Ascending aorta (tissue), 2 donors: ENCODE results near the gene IL2RA. TPM values are rescaled to one million over a fixed set of nuclear protein-coding genes. Genes with fewer than 3 reads are reported as not detected.
"Not testable (repeated sequence)": the region's sequence is repeated elsewhere in the genome, so short reads cannot be mapped to it uniquely, and the experiment has no call there.

Experiments
- DNase-seq, 2 donors: peaks; one replicate each; pipeline ENCODE4 v3.0.0-alpha.2; 2019; ENCODE audit warnings: low spot score in 2 of 2
- H3K27ac ChIP-seq, 2 donors: fragments of 200-600 bp; sonication (generic); one replicate each; pipeline ENCODE4 v1.5.1; 2016 to 2017; ENCODE audit warnings: mild to moderate bottlenecking in 1 of 2
- H3K27me3 ChIP-seq: fragments of 200-600 bp; sonication (generic); one replicate; pipeline ENCODE4 v1.5.1; 2017
- H3K36me3 ChIP-seq, 2 donors: fragments of 200-600 bp; sonication (generic); one replicate each; pipeline ENCODE4 v1.5.1; 2016
- H3K4me1 ChIP-seq, 2 donors: fragments of 200-600 bp; sonication (generic); one replicate each; pipeline ENCODE4 v1.5.1; 2016 to 2017; ENCODE audit warnings: mild to moderate bottlenecking in 1 of 2
- H3K4me3 ChIP-seq, 2 donors: fragments of 200-600 bp; sonication (generic); one replicate each; pipeline ENCODE4 v1.5.1; 2016 to 2017; ENCODE audit warnings: mild to moderate bottlenecking in 1 of 2
- H3K9me3 ChIP-seq, 2 donors: fragments of 200-600 bp; sonication (generic); one replicate each; pipeline ENCODE4 v1.5.1; 2016
- intact Hi-C: fragments of 100-400 bp; cut with DNase I; formaldehyde crosslinking; loops from one replicate; pipeline ENCODE4 v1.15.1; 2023
- total RNA-seq: library from RNA; depleted of rRNA; stranded (reverse); fragments of >200 nt; gene quantifications from one replicate; pipeline ENCODE4 v1.1.0, GENCODE V29; 2016
- TF ChIP-seq, protein P1 (sequence below), 3 experiments: fragments of 200-600 bp in 2 of 3; fragments of 450-650 bp in 1 of 3; sonication (generic) in 2 of 3; IDR thresholded peaks; one replicate each; pipeline ENCODE4 v1.5.1; 2016 to 2019; ENCODE audit warnings: antibody characterized with exemption in 3 of 3, mild to moderate bottlenecking in 1 of 3, moderate library complexity in 1 of 3

The IL2RA gene
- total RNA-seq, 1 donor from 2014 or later: not detected

DNA sequence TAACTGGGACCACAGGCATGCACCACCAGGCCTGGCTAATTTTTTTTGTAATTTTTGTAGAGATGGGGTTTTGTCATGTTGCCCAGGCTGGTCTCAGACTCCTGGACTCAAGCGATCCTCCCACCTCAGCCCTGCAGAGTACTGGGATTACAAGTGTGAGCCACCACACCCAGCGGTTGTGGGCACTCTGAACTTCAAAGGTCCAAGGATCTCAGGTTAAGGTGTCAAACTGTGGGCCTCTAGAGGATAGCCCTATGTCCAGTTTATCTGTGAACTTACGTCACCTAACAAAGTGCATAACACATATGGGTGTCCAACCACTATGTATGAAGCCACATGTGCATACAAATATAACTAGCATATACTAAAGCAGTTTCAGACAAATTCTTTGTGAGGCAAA is 3.2 kb upstream of the IL2RA start:
- no peak for DNase-seq
- TF ChIP-seq, protein P1, sequence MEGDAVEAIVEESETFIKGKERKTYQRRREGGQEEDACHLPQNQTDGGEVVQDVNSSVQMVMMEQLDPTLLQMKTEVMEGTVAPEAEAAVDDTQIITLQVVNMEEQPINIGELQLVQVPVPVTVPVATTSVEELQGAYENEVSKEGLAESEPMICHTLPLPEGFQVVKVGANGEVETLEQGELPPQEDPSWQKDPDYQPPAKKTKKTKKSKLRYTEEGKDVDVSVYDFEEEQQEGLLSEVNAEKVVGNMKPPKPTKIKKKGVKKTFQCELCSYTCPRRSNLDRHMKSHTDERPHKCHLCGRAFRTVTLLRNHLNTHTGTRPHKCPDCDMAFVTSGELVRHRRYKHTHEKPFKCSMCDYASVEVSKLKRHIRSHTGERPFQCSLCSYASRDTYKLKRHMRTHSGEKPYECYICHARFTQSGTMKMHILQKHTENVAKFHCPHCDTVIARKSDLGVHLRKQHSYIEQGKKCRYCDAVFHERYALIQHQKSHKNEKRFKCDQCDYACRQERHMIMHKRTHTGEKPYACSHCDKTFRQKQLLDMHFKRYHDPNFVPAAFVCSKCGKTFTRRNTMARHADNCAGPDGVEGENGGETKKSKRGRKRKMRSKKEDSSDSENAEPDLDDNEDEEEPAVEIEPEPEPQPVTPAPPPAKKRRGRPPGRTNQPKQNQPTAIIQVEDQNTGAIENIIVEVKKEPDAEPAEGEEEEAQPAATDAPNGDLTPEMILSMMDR (IDR thresholded peaks at IDR 0.05): no peak
- no peak overlapping the region for H3K27ac ChIP-seq
- intact Hi-C loops: no loop called here
- H3K4me1 ChIP-seq: no peaks in the 10 kb centered on the region
- H3K9me3 ChIP-seq: no peaks in the 10 kb centered on the region
- no peaks in the 10 kb centered on the region for H3K27me3 ChIP-seq
- H3K4me3 ChIP-seq: no peak overlapping the region
- no peaks in the 10 kb centered on the region for H3K36me3 ChIP-seq

DNA sequence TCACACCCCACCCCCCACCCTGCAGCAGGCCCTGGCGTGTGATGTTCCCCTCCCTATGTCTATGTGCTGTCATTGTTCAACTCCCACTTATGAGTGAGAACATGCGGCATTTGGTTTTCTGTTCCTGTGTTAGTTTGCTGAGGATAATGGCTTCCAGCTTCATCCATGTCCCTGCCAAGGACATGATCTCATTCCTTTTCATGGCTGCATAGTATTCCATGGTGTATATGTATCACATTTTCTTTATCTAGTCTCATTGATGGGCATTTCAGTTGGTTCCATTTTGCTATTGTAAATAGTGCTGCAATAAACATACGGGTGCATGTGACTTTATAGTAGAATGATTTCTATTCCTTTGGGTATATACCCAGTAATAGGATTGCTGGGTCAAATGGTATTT is 2.6 kb upstream of the IL2RA start:
- H3K36me3 ChIP-seq, H3K4me3 ChIP-seq, H3K9me3 ChIP-seq, H3K4me1 ChIP-seq, H3K27ac ChIP-seq, H3K27me3 ChIP-seq, intact Hi-C loops, DNase-seq: not testable (repeated sequence)

DNA sequence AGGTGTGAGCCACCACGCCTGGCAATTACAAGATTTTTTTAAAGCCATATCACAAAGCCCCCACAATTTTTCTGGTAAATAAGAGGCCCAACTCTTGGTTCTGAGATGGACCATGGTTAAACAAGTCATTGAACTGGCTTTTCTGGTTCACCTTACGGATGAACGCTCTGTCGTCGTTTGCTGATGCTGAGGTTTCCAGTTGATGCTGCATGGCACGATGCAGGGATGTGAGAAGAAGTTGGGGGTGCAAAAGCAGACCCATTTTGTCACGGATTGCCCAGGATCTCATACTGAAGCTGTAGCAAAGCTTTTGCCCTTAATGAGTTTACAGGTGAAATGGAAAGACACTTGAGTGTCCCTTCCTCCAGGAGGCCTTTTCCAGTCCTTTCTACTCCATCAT is 2.0 kb upstream of the IL2RA start:
- no peaks in the 10 kb centered on the region for H3K4me1 ChIP-seq
- H3K4me3 ChIP-seq: no peak overlapping the region
- DNase-seq: no peak
- no peaks in the 10 kb centered on the region for H3K36me3 ChIP-seq
- H3K27ac ChIP-seq: no peak overlapping the region
- intact Hi-C loops: no loop called here
- H3K27me3 ChIP-seq: no peaks in the 10 kb centered on the region
- TF ChIP-seq, protein P1 (IDR thresholded peaks at IDR 0.05): no peak
- no peaks in the 10 kb centered on the region for H3K9me3 ChIP-seq

DNA sequence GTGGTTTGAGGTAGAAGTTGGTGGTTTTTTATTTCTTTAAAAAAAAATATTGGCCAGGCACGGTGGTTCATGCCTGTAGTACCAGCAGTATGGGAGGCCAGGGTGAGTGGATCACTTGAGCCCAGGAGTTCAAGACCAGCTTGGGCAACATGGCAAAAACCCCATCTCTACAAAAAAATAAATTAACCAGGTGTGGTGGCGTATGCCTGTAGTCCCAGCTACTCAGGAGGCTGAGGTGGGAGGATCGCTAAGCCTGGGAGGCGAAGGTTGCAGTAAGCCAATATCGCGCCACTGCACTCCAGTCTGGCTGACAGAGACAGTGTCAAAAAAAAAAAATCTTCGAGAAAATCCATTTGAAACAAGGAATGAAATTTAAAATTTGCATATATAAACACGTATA is 1.1 kb downstream of the IL2RA start:
- Histone ChIP-seq H3K36me3 (no peaks in the 10 kb centered on the region), H3K4me3 (no peak overlapping the region), H3K27me3 (no peaks in the 10 kb centered on the region), H3K9me3 (no peaks in the 10 kb centered on the region), H3K4me1 (no peaks in the 10 kb centered on the region), H3K27ac (no peak overlapping the region)
- DNase-seq: no peak
- TF ChIP-seq, protein P1 (IDR thresholded peaks at IDR 0.05): no peak
- intact Hi-C loops: no loop called here

DNA sequence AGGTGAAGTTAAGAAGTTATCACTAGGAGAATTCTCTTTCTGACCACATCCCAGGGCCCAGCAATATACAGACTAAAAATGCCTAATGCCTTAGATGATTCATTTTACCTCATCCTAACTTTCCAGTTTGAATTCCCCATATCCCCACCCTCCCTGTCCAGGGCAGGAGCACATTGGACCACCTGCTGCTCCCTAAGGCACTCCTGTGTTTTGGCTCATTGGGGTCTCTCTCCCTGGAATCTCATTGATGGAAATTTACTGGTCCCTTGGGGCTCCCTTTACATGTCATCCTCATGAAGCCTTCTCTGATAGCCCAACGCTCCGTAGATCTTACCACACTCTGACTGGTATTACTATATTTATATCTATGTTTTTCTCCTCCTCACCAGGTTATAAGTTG is 2.7 kb downstream of the IL2RA start:
- no peaks in the 10 kb centered on the region for H3K36me3 ChIP-seq
- no peak overlapping the region for H3K27ac ChIP-seq
- TF ChIP-seq, protein P1 (IDR thresholded peaks at IDR 0.05): no peak
- no peaks in the 10 kb centered on the region for H3K9me3 ChIP-seq
- intact Hi-C loops: no loop called here
- H3K4me1 ChIP-seq: no peaks in the 10 kb centered on the region
- no peak for DNase-seq
- H3K27me3 ChIP-seq: no peaks in the 10 kb centered on the region
- H3K4me3 ChIP-seq: no peak overlapping the region

DNA sequence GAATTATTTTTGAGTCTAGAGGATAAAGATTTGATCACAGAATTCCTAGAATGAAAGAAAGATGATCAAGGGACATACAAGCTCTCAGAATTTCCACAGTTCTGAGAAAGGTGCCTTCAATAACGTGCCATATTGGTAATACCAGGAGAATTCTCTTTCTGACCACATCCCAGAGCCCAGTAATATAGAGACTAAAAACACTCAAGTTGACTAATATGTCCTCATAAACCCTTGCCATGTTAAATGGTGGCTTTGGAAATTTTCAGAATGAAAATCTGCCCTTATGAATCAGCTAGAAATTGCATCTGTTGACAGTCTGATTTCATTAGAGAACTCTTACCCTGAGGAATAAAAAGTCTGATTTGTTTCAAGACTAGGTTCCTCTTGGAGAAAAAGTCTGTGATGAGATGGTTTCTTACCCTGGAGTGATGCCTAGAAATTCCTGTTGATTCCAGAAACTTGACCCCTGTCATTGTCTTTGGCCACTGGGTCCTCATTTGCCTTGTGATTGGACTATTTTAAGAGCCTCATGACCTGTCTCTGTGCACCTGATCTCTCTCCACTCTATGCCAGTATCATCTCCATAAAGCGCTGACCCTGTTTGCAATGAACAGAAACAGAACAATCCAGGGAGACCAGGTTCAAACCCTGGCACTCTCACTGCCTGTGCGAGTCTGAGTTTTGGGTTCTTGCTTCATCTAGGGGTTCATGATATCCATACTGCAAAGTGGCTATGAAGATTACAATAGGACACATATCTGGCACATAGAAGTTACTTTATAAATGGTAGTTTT is 3.3 kb downstream of the IL2RA start:
- Histone ChIP-seq H3K27ac (no peak overlapping the region), H3K36me3 (no peaks in the 10 kb centered on the region), H3K9me3 (no peaks in the 10 kb centered on the region), H3K4me3 (no peak overlapping the region), H3K27me3 (no peaks in the 10 kb centered on the region), H3K4me1 (no peaks in the 10 kb centered on the region)
- intact Hi-C loops: no loop called here
- DNase-seq: peak in 1 of 2 donors; percentile 34
- TF ChIP-seq, protein P1 (IDR thresholded peaks at IDR 0.05): no peak
